HG03064 (cell line): Measurements from ENCODE around the gene LGR6.

ENCODE experiments used
- ATAC-seq: cut with Tn5 transposase; IDR thresholded peaks from one replicate; pipeline ENCODE4 v1.9.1; 2021; ENCODE audit warnings: low read depth; ENCODE audit not compliant: unreplicated experiment

LGR6 gene

GRCh38 chr1:202215472-202216130 is 22.0 kb downstream of the LGR6 start:
- no peak for ATAC-seq

GRCh38 chr1:202216691-202217090 is 23.1 kb downstream of the LGR6 start:
- no peak for ATAC-seq

- no peak for ATAC-seq
These were observed 23.9 kb downstream of the LGR6 start for GRCh38 chr1:202217516-202217915.

- no peak for ATAC-seq
These were observed 24.4 kb downstream of the LGR6 start for GRCh38 chr1:202217951-202218350.

DNA sequence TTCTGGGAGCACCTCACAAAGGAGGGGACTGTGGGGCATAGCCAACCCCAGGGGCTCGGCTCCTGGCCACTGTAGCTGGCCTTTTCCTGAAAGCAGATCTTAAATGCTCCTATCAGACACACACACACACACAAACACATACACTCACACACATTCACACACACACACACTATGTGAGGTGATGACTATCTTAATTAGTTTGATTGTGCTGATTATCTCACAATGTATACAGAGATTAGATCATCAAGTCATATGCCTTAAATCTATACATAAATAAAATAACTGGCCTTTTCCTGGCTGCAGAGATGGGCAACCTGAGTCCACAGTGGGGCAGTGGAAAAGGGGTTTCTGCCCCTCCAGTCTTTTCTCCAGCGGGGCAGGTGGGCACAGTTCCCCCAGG is 27.1 kb downstream of the LGR6 start:
- ATAC-seq: no peak

- no peak for ATAC-seq
These were observed 28.6 kb downstream of the LGR6 start for GRCh38 chr1:202221911-202222909.

DNA sequence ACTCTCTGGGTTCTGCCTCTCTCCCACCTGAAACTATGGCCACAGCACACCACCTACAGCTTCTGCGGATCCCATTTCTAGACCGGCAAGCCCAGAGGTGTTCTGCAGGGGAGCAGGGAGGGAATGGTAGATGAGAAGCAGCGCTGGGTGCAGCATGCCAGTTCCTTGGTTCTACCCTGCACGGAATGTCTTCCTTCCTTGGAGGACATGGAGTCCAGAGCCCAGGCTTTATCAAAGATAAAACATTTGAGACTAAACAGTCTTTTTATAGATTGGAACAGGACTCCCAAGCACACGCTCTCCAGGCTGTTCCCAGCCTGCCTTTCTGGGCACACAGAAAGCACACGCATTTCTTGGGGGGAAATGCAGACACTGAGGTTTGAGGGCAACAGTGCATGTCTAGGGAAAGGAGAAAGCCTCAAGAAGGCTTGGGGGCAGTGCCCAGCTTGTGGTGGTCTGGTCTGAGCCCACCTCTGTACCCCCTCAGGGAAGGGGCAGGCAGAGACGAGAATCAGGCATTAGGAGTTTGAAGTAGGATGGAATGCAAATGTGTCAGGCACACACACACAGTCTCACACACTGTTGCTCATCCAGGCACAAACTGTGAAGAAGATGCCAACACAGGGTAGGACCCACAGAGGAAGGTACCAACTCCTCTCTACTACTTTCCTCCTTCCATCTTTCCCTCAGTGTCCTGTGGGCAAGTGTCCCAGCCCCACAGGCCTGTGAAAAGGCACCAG is 29.7 kb downstream of the LGR6 start:
- no peak for ATAC-seq

- no peak for ATAC-seq
These were observed 30.9 kb downstream of the LGR6 start for GRCh38 chr1:202224453-202224852.

- no peak for ATAC-seq
These were observed 31.5 kb downstream of the LGR6 start for GRCh38 chr1:202225131-202225530.

DNA sequence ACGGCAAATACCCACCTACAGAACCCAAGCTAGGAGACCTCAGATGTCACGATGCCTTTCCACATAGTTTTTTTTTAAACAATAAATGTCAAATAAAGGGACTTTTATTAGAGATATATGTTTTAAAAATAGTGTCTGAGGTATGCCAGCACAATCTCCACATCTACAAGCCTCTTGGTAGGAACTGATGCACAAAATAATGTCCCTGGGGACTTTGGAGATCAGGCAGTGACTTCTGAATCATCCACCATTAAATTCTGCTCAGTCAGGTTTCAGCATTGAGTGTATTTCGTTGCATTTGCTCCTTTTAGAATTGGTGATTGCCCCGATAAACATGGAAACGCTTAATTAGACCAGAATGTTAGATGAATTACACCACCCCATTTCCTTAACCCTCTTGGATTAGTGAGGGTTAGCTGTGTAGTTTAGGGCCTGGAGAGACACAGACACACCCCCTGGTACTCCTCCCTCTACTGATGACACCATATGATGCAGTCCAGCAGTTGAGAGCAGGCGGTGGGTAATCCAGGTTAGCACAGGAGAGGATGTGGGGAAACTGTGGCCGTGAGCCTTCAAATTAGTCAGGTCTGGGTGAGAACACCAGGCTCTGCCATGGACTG is 33.6 kb downstream of the LGR6 start:
- ATAC-seq: no peak

GRCh38 chr1:202227997-202228401 is 34.4 kb downstream of the LGR6 start:
- no peak for ATAC-seq

DNA sequence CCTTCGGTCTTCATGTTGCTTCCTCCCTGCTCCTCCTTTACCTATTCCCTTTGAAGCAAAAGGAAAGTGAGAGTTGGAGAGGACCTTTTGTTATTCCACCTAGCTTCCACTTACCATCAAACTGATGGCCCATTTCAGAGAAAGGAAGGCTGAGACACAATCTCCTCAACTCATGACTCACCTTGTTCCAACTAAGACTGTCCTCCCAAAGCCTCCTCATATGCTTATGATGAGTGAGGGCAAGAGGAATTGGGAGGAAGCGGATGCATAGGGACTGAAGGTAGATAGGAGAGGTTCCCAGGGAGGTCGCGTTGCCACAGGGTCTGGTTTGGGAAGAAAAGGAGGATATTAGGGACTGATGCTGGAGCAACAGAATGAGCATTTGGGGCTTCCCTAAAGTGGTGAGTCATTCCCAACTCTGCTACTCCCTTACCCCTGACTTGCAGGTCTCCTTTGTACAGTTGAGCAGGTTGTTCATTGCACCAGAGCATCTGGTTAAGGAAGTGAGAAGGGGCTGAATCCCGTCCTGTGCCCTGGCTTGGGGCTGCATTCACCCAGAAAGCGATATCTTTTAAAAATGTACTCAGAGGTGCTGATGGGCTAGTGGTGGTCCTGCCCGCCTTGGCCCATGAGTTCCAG is 35.0 kb downstream of the LGR6 start:
- no peak for ATAC-seq

DNA sequence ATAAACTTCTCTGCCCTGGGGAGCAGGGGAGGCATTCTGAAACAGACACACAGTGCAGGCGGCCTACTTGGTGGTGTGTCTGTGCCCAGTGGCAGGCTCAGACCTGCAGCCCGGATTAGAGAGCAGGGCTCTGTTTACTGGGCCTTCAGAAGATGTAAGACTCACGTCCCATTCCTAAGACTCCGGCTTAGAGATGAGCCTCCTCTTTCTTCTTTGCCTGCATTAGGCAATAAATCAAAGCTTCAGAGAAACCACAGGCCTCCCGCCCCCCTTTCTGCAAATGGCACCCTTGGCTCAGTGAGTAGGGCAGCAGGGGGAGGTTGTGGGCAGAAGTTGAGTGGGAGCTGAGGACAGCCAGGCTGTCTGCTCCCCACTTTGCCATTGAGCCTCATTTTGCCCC is 35.8 kb downstream of the LGR6 start:
- ATAC-seq: no peak

- ATAC-seq: no peak
These were observed 36.7 kb downstream of the LGR6 start for GRCh38 chr1:202230061-202230938.

GRCh38 chr1:202230939-202231645 is 37.5 kb downstream of the LGR6 start:
- ATAC-seq: no peak

GRCh38 chr1:202233171-202233570 is 39.6 kb downstream of the LGR6 start:
- ATAC-seq: no peak

DNA sequence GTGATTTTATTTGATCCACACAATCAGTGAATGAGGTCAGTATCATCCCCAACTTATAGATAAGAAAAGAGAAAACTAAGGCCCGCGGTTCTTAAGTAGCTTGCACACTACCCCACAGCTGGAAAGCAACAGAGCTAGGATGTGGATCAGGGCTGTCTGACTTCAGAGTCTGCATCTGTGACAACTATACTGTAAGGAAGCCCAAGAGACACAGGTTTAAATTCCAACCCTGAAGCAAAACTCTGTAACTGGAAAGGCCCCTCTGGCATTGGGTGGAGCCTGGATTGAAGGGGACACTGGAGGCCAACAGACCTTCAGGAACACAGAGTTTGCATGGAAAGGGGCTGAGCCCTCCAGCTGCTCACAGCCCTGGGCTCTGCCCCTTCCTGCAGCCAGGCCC is 40.2 kb downstream of the LGR6 start:
- no peak for ATAC-seq

- no peak for ATAC-seq
These were observed 40.9 kb downstream of the LGR6 start for GRCh38 chr1:202234331-202235002.
